Trophoblast cell (in vitro differentiated cells and primary cell): Measurements from ENCODE around the gene RSPO4.
"Not testable (repeated sequence)": the region's sequence is repeated elsewhere in the genome, so short reads cannot be mapped to it uniquely, and the experiment has no call there.

Experiments
- DNase-seq, 2 donors: peaks; one replicate each; pipeline ENCODE4 v3.0.0-alpha.2; 2016
- H2AFZ ChIP-seq: 2 replicates; pipeline ENCODE4 v1.6.1; 2013; ENCODE audit warnings: low read length, moderate library complexity, mild to moderate bottlenecking; ENCODE audit not compliant: insufficient read depth, poor library complexity
- H2AK5ac ChIP-seq: 2 replicates; pipeline ENCODE4 v1.6.1; 2013; ENCODE audit warnings: mild to moderate bottlenecking, low read length
- H2BK120ac ChIP-seq: 2 replicates; pipeline ENCODE4 v1.6.1; 2013; ENCODE audit warnings: low read length, mild to moderate bottlenecking, moderate library complexity; ENCODE audit not compliant: insufficient read depth, poor library complexity
- H2BK12ac ChIP-seq: 2 replicates; pipeline ENCODE4 v1.6.1; 2013; ENCODE audit warnings: mild to moderate bottlenecking, low read length, moderate library complexity
- H2BK5ac ChIP-seq: 2 replicates; pipeline ENCODE4 v1.6.1; 2013; ENCODE audit warnings: low read length, low read depth, moderate library complexity, mild to moderate bottlenecking; ENCODE audit not compliant: poor library complexity
- H3K14ac ChIP-seq: 2 replicates; pipeline ENCODE4 v1.6.1; 2013; ENCODE audit warnings: mild to moderate bottlenecking, low read length
- H3K18ac ChIP-seq: 2 replicates; pipeline ENCODE4 v1.6.1; 2013; ENCODE audit warnings: mild to moderate bottlenecking, low read length
- H3K23ac ChIP-seq: 2 replicates; pipeline ENCODE4 v1.6.1; 2013; ENCODE audit warnings: low read length
- H3K27ac ChIP-seq: 2 replicates; pipeline ENCODE4 v1.5.1; 2013; ENCODE audit warnings: low read depth, mild to moderate bottlenecking, inconsistent platforms, low read length, moderate library complexity
- H3K27me3 ChIP-seq: 2 replicates; pipeline ENCODE4 v1.6.1; 2013; ENCODE audit warnings: inconsistent platforms, mild to moderate bottlenecking, low read length, moderate library complexity; ENCODE audit not compliant: insufficient read depth
- H3K36me3 ChIP-seq, 2 experiments: 1 replicate in 1 of 2; 2 replicates in 1 of 2; pipeline ENCODE4 v1.6.1; 2013; ENCODE audit warnings: low read length in 2 of 2, mild to moderate bottlenecking in 2 of 2, moderate library complexity in 1 of 2; ENCODE audit not compliant: insufficient read depth in 2 of 2, control insufficient read depth in 1 of 2
- H3K4ac ChIP-seq: 2 replicates; pipeline ENCODE4 v1.6.1; 2013; ENCODE audit warnings: low read depth, mild to moderate bottlenecking, low read length, moderate library complexity
- H3K4me1 ChIP-seq, 2 experiments: 1 replicate in 1 of 2; 2 replicates in 1 of 2; pipeline ENCODE4 v1.6.1; 2013; ENCODE audit warnings: low read length in 2 of 2, mild to moderate bottlenecking in 2 of 2, moderate library complexity in 1 of 2; ENCODE audit not compliant: insufficient read depth in 2 of 2, control insufficient read depth in 1 of 2
- H3K4me2 ChIP-seq: 2 replicates; pipeline ENCODE4 v1.6.1; 2013; ENCODE audit warnings: inconsistent platforms, mild to moderate bottlenecking, low read length, moderate library complexity
- H3K4me3 ChIP-seq: 2 replicates; pipeline ENCODE4 v1.5.1; 2013; ENCODE audit warnings: mild to moderate bottlenecking, low read depth, low read length, inconsistent platforms
- H3K79me1 ChIP-seq: one replicate; pipeline ENCODE4 v1.6.1; 2013; ENCODE audit warnings: low read length
- H3K79me2 ChIP-seq: 2 replicates; pipeline ENCODE4 v1.6.1; 2013; ENCODE audit warnings: low read length, mild to moderate bottlenecking; ENCODE audit not compliant: control insufficient read depth, insufficient read depth, poor library complexity
- H3K9ac ChIP-seq: 2 replicates; pipeline ENCODE4 v1.6.1; 2013; ENCODE audit warnings: mild to moderate bottlenecking, low read length
- H3K9me3 ChIP-seq: 2 replicates; pipeline ENCODE4 v1.6.1; 2013; ENCODE audit warnings: low read depth, mild to moderate bottlenecking, control low read depth, inconsistent platforms, low read length; ENCODE audit not compliant: insufficient read depth
- H4K12ac ChIP-seq: 2 replicates; pipeline ENCODE4 v1.6.1; 2013; ENCODE audit warnings: low read depth, mild to moderate bottlenecking, low read length, moderate library complexity
- H4K8ac ChIP-seq: 2 replicates; pipeline ENCODE4 v1.6.1; 2013; ENCODE audit warnings: low read depth, mild to moderate bottlenecking, low read length, moderate library complexity
- H4K91ac ChIP-seq: one replicate; pipeline ENCODE4 v1.6.1; 2013; ENCODE audit warnings: low read depth, mild to moderate bottlenecking, low read length, moderate library complexity
- WGBS: extraction: QIAGEN DNeasy Blood & Tissue Kit; methylation state at CpG from one replicate; pipeline ENCODE4 v1.1.7; 2013; ENCODE audit warnings: missing lambda C conversion rate; ENCODE audit not compliant: insufficient read length, insufficient coverage; ENCODE audit errors: extremely low coverage; 5-methylcytosine and 5-hydroxymethylcytosine counted together

Gene RSPO4

GRCh38 chr20:987677-988076 is 14.4 kb downstream of the RSPO4 start:
- Histone ChIP-seq H3K4me2 (no peak overlapping the region), H3K4me1 (no peaks in the 10 kb centered on the region), H2BK120ac (no peak overlapping the region), H3K4me3 (no peak overlapping the region), H3K79me1 (no peaks in the 10 kb centered on the region), H3K27ac (no peak overlapping the region), H2BK12ac (no peak overlapping the region), H3K4ac (no peak overlapping the region), H3K27me3 (no peaks in the 10 kb centered on the region), H3K9me3 (no peaks in the 10 kb centered on the region), H4K12ac (no peak overlapping the region), H3K79me2 (no peaks in the 10 kb centered on the region), H2BK5ac (no peak overlapping the region), H4K91ac (no peak overlapping the region), H2AFZ (no peak overlapping the region), H3K14ac (no peak overlapping the region), H2AK5ac (no peak overlapping the region), H3K23ac (no peak overlapping the region), H3K9ac (no peak overlapping the region), H3K18ac (no peak overlapping the region), H3K36me3 (no peaks in the 10 kb centered on the region), H4K8ac (no peak overlapping the region)
- no CpG with 5 or more reads among the region's 2 CpGs for WGBS
- DNase-seq, result no peak

- no peak overlapping the region for H3K4me3 ChIP-seq
- H2BK120ac ChIP-seq, result no peak overlapping the region
- no peak overlapping the region for H3K18ac ChIP-seq
- H3K23ac ChIP-seq, result no peak overlapping the region
- H3K36me3 ChIP-seq, result no peaks in the 10 kb centered on the region
- H4K8ac ChIP-seq, result no peak overlapping the region
- DNase-seq, result peak in 1 of 2 donors; percentile 4
- no peaks in the 10 kb centered on the region for H3K9me3 ChIP-seq
- WGBS, result no CpG with 5 or more reads among the region's 4 CpGs
- no peak overlapping the region for H3K4ac ChIP-seq
- H2AK5ac ChIP-seq, result no peak overlapping the region
- H3K9ac ChIP-seq, result no peak overlapping the region
- no peak overlapping the region for H4K12ac ChIP-seq
- H3K4me1 ChIP-seq, result no peaks in the 10 kb centered on the region
- H3K79me1 ChIP-seq, result no peaks in the 10 kb centered on the region
- no peak overlapping the region for H3K4me2 ChIP-seq
- H2BK12ac ChIP-seq, result no peak overlapping the region
- H4K91ac ChIP-seq, result no peak overlapping the region
- no peak overlapping the region for H2AFZ ChIP-seq
- H3K79me2 ChIP-seq, result no peaks in the 10 kb centered on the region
- H3K27ac ChIP-seq, result no peak overlapping the region
- H2BK5ac ChIP-seq, result no peak overlapping the region
- no peak overlapping the region for H3K14ac ChIP-seq
- H3K27me3 ChIP-seq, result no peaks in the 10 kb centered on the region
Observed at GRCh38 chr20:986733-987355, 15.3 kb downstream of the RSPO4 start.

GRCh38 chr20:984994-985393 is 17.1 kb downstream of the RSPO4 start:
- H2AK5ac ChIP-seq, H3K9me3 ChIP-seq, H3K23ac ChIP-seq, H4K12ac ChIP-seq, H3K27me3 ChIP-seq, H3K4me1 ChIP-seq, H4K8ac ChIP-seq, H2BK12ac ChIP-seq, H3K79me1 ChIP-seq, H3K4me2 ChIP-seq, DNase-seq, H3K18ac ChIP-seq, H3K9ac ChIP-seq, H3K36me3 ChIP-seq, H2BK120ac ChIP-seq, H2BK5ac ChIP-seq, H3K14ac ChIP-seq, H3K4ac ChIP-seq, H3K79me2 ChIP-seq, H4K91ac ChIP-seq, H3K27ac ChIP-seq, H2AFZ ChIP-seq, H3K4me3 ChIP-seq: not testable (repeated sequence)
- WGBS, result 100% methylated on average over 1 of the region's 1 CpG

GRCh38 chr20:982754-983153 is 19.4 kb downstream of the RSPO4 start:
- Histone ChIP-seq H3K4me3 (no peak overlapping the region), H3K79me2 (no peaks in the 10 kb centered on the region), H4K91ac (no peak overlapping the region), H2AFZ (no peak overlapping the region), H3K9ac (no peak overlapping the region), H3K27ac (no peak overlapping the region), H3K9me3 (no peaks in the 10 kb centered on the region), H2AK5ac (no peak overlapping the region), H3K4ac (no peak overlapping the region), H3K79me1 (no peaks in the 10 kb centered on the region), H4K12ac (no peak overlapping the region), H2BK5ac (no peak overlapping the region), H3K4me2 (no peak overlapping the region), H3K36me3 (no peaks in the 10 kb centered on the region), H2BK120ac (no peak overlapping the region), H3K23ac (no peak overlapping the region), H3K4me1 (no peaks in the 10 kb centered on the region), H2BK12ac (no peak overlapping the region), H3K14ac (no peak overlapping the region), H3K18ac (no peak overlapping the region), H3K27me3 (no peaks in the 10 kb centered on the region), H4K8ac (no peak overlapping the region)
- no peak for DNase-seq
- no CpG with 5 or more reads among the region's 9 CpGs for WGBS
